ENCODE results near the gene UBE2B. TPM values are rescaled to one million over a fixed set of nuclear protein-coding genes. Genes with fewer than 3 reads are reported as not detected.
"Not testable (repeated sequence)": the region's sequence is repeated elsewhere in the genome, so short reads cannot be mapped to it uniquely, and the experiment has no call there.

The UBE2B gene
- total and polyA plus RNA-seq, 12 donors: 98.9 to 260 (median 223) TPM

- intact Hi-C loops (cut with DNase I): no loop called here
- Histone ChIP-seq H3K36me3 (peaks cover 0 to 100% (median 71%) of the 10 kb centered on the region in 9 donors), H3K4me3 (no peak overlapping the region), H3K4me1 (peaks cover 0 to 38% (median 15%) of the 10 kb centered on the region in 9 donors), H3K27ac (no peak overlapping the region), H3K9me3 (no peaks in the 10 kb centered on the region), H3K27me3 (no peaks in the 10 kb centered on the region)
- DNase-seq (no peak), ATAC-seq (no peak)
- TF ChIP-seq CTCF (IDR thresholded peaks at IDR 0.05): no peak
- 84 to 88% methylated on average over 5 of the region's 5 CpGs for WGBS, 2 donors
Measured at GRCh38 chr5:134380346-134380745, 9.0 kb downstream of the UBE2B start.

- H3K9me3 ChIP-seq; H3K27me3 ChIP-seq; H3K27ac ChIP-seq; DNase-seq; intact Hi-C loops (cut with DNase I); ATAC-seq; H3K4me3 ChIP-seq: not testable (repeated sequence)
- WGBS, 2 donors: 94 to 97% methylated on average over 2 of the region's 2 CpGs
- peaks cover 0 to 100% (median 89%) of the 10 kb centered on the region in 9 donors for H3K36me3 ChIP-seq
- H3K4me1 ChIP-seq: peaks cover 0 to 20% (median 4%) of the 10 kb centered on the region in 9 donors
Measured at GRCh38 chr5:134382204-134382603, 10.8 kb downstream of the UBE2B start.

GRCh38 chr5:134383980-134384697, 12.8 kb downstream of the UBE2B start:
- Histone ChIP-seq H3K4me3 (no peak overlapping the region), H3K27me3 (no peaks in the 10 kb centered on the region), H3K9me3 (peaks cover 0 to 4% (median 0%) of the 10 kb centered on the region in 11 donors), H3K27ac (no peak overlapping the region), H3K4me1 (peaks cover 0 to 7% (median 0%) of the 10 kb centered on the region in 9 donors), H3K36me3 (peaks cover 0 to 100% (median 94%) of the 10 kb centered on the region in 9 donors)
- intact Hi-C loops (cut with DNase I): loop anchor here in 1 of 10 donors (1.0 kb wide), 1 partner anchor 21 kb away; no protein-coding TSS in a partner anchor
- no peak for DNase-seq
- TF ChIP-seq CTCF (IDR thresholded peaks at IDR 0.05): no peak
- WGBS, 2 donors: 66 to 70% methylated on average over 4 of the region's 4 CpGs
- no peak for ATAC-seq

- Histone ChIP-seq H3K4me1 (peaks cover 0 to 7% (median 0%) of the 10 kb centered on the region in 9 donors), H3K36me3 (peaks cover 0 to 100% (median 96%) of the 10 kb centered on the region in 9 donors), H3K4me3 (no peak overlapping the region), H3K27me3 (no peaks in the 10 kb centered on the region), H3K27ac (no peak overlapping the region), H3K9me3 (peaks cover 0 to 4% (median 0%) of the 10 kb centered on the region in 11 donors)
- 100% methylated on average over 1 of the region's 1 CpG for WGBS, 2 donors
- TF ChIP-seq CTCF (IDR thresholded peaks at IDR 0.05): no peak
- intact Hi-C loops (cut with DNase I): no loop called here
- ATAC-seq: no peak
- no peak for DNase-seq
Measured at GRCh38 chr5:134387443-134387842, 16.1 kb downstream of the UBE2B start.

GRCh38 chr5:134392301-134392700, 20.9 kb downstream of the UBE2B start:
- no peaks in the 10 kb centered on the region for H3K4me1 ChIP-seq
- no peak overlapping the region for H3K27ac ChIP-seq
- H3K9me3 ChIP-seq: peaks cover 0 to 3% (median 0%) of the 10 kb centered on the region in 11 donors
- WGBS, 2 donors: 93 to 97% methylated on average over 2 of the region's 2 CpGs
- intact Hi-C loops (cut with DNase I): loop anchor here in 1 of 10 donors (10.0 kb wide), 1 partner anchor 88 kb away; no protein-coding TSS in a partner anchor
- ATAC-seq: no peak
- H3K36me3 ChIP-seq: peaks cover 0 to 100% (median 93%) of the 10 kb centered on the region in 9 donors
- TF ChIP-seq CTCF (IDR thresholded peaks at IDR 0.05): no peak
- no peak for DNase-seq
- no peaks in the 10 kb centered on the region for H3K27me3 ChIP-seq
- no peak overlapping the region for H3K4me3 ChIP-seq
